Endothelial cell of umbilical vein (primary cell): ENCODE results near the gene RACGAP1. TPM values are rescaled to one million over a fixed set of nuclear protein-coding genes. Genes with fewer than 3 reads are reported as not detected.

ENCODE experiments used
- BruUV-seq: library from RNA; stranded (reverse); fragments of 400-500 nt; replicated peaks from 2 replicates; lab custom pipeline; 2021; lab: Mats Ljungman, UMichigan
- CTCF ChIA-PET: fragments of 300-600, 350-600 bp; sonication (Branson Sonifier 250); formaldehyde crosslinking; loops from one replicate; lab custom pipeline; 2021; ENCODE audit warnings: antibody characterized with exemption, inconsistent platforms; lab: Charles Lee
- POLR2A ChIA-PET: fragments of 300-600, 350-600 bp; sonication (Branson Sonifier 250); formaldehyde crosslinking; loops from one replicate; lab custom pipeline; 2021; ENCODE audit warnings: antibody characterized with exemption, inconsistent platforms; lab: Charles Lee
- DNase-seq: peaks from one replicate; pipeline ENCODE4 v3.0.0-alpha.2; 2011; ENCODE audit warnings: low read depth, low spot score
- FAIRE-seq: peaks from 2 replicates; lab custom pipeline; 2011; peaks lifted over from hg19 to GRCh38; lab: Jason Lieb, UNC
- H2AFZ ChIP-seq: 2 replicates; pipeline ENCODE4 v1.6.0; 2012; ENCODE audit warnings: low read depth, low read length, control low read depth, inconsistent platforms
- H3K27ac ChIP-seq: 2 replicates; pipeline ENCODE4 v1.5.1; 2011; ENCODE audit warnings: low read depth, mild to moderate bottlenecking, control low read depth, low read length, moderate library complexity; ENCODE audit not compliant: insufficient read depth
- H3K27me3 ChIP-seq, 2 experiments: 2 replicates each; pipeline versions ENCODE4 v1.6.0 to v1.6.1; 2011; ENCODE audit warnings: low read length in 2 of 2, mixed read lengths in 1 of 2; ENCODE audit not compliant: control insufficient read depth in 2 of 2, insufficient read depth in 2 of 2
- H3K36me3 ChIP-seq, 2 experiments: 2 replicates in 1 of 2; 3 replicates in 1 of 2; pipeline ENCODE4 v1.5.1; 2011; ENCODE audit warnings: low read length in 2 of 2, mild to moderate bottlenecking in 1 of 2, moderate library complexity in 1 of 2; ENCODE audit not compliant: control insufficient read depth in 2 of 2, insufficient read depth in 2 of 2; ENCODE audit errors: extremely low read depth in 1 of 2
- H3K4me1 ChIP-seq: 3 replicates; pipeline ENCODE4 v1.5.1; 2011; ENCODE audit warnings: mild to moderate bottlenecking, low read length; ENCODE audit not compliant: control insufficient read depth, insufficient read depth; ENCODE audit errors: extremely low read depth
- H3K4me2 ChIP-seq: 2 replicates; pipeline ENCODE4 v1.6.1; 2011; ENCODE audit warnings: low read length, control low read depth, mixed read lengths; ENCODE audit not compliant: insufficient read depth
- H3K4me3 ChIP-seq, 3 experiments: fragments of 200-600 bp in 1 of 3; sonication (generic), shearing (Covaris generic) in 1 of 3; replicated peaks in 1 of 3; 2 replicates each; pipeline ENCODE4 v1.5.1; 2011 to 2016; ENCODE audit warnings: control low read depth in 3 of 3, low read length in 3 of 3, mild to moderate bottlenecking in 2 of 3, inconsistent platforms in 1 of 3, low read depth in 1 of 3, moderate library complexity in 1 of 3; ENCODE audit not compliant: insufficient read depth in 1 of 3
- H3K79me2 ChIP-seq: 2 replicates; pipeline ENCODE4 v1.6.0; 2012; ENCODE audit warnings: low read length, inconsistent platforms; ENCODE audit not compliant: control insufficient read depth, insufficient read depth
- H3K9ac ChIP-seq: replicated peaks from 2 replicates; pipeline ENCODE3; 2011; ENCODE audit warnings: low read length, control low read depth; ENCODE audit not compliant: insufficient read depth; ENCODE audit errors: extremely low read depth
- H3K9me1 ChIP-seq: replicated peaks from 3 replicates; pipeline ENCODE4 v1.6.0; 2011; ENCODE audit warnings: mild to moderate bottlenecking, low read length; ENCODE audit not compliant: control insufficient read depth, insufficient read depth; ENCODE audit errors: extremely low read depth
- H3K9me3 ChIP-seq: replicated peaks from 2 replicates; pipeline ENCODE4 v1.5.1; 2012; ENCODE audit warnings: low read length, inconsistent platforms; ENCODE audit not compliant: control insufficient read depth, insufficient read depth
- H4K20me1 ChIP-seq: replicated peaks from 2 replicates; pipeline ENCODE3; 2011; ENCODE audit warnings: mild to moderate bottlenecking, low read length; ENCODE audit not compliant: control insufficient read depth, insufficient read depth; ENCODE audit errors: extremely low read depth
- EZH2 ChIP-seq: IDR thresholded peaks from 2 replicates; pipeline ENCODE4 v1.6.1; 2012; ENCODE audit warnings: borderline replicate concordance, low read depth, mild to moderate bottlenecking, moderate library complexity, low read length, inconsistent platforms; ENCODE audit not compliant: severe bottlenecking
- FOS ChIP-seq: IDR thresholded peaks from 2 replicates; pipeline ENCODE4 v1.6.1; 2011; ENCODE audit warnings: mild to moderate bottlenecking, low read length, moderate library complexity, borderline replicate concordance; ENCODE audit not compliant: insufficient read depth
- GATA2 ChIP-seq: IDR thresholded peaks from 2 replicates; pipeline ENCODE4 v1.7.0; 2011; ENCODE audit warnings: low read depth, mild to moderate bottlenecking, moderate library complexity, mixed read lengths, low read length; ENCODE audit not compliant: insufficient read length, insufficient read depth
- JUN ChIP-seq: IDR thresholded peaks from 2 replicates; pipeline ENCODE4 v1.6.1; 2011; ENCODE audit warnings: borderline replicate concordance, low read depth; ENCODE audit not compliant: insufficient read length, insufficient read depth
- MYC ChIP-seq: IDR thresholded peaks from one replicate; pipeline ENCODE4 v1.6.1; 2011; ENCODE audit warnings: mild to moderate bottlenecking, low read depth, low read length
- POLR2AphosphoS5 ChIP-seq: IDR thresholded peaks from 2 replicates; pipeline ENCODE4 v1.6.1; 2012; ENCODE audit warnings: low read depth, mild to moderate bottlenecking, control low read depth, low read length, moderate library complexity; ENCODE audit not compliant: insufficient read depth
- dilution Hi-C: fragments of 300-500 bp; cut with MboI; formaldehyde crosslinking; loops from one replicate; pipeline ENCODE4 v1.15.0; 2019; ENCODE audit warnings: low sequenced_read_pairs; ENCODE audit not compliant: extremely low pct_ligation_motif_present
- intact Hi-C: fragments of 100-400 bp; cut with micrococcal nuclease; formaldehyde crosslinking; loops from one replicate; pipeline ENCODE4 v1.10.0; 2022
- polyA plus RNA-seq, 4 experiments: library from polyadenylated mRNA; depleted of rRNA in 3 of 4; stranded (reverse) in 3 of 4; unstranded in 1 of 4; fragments of >200 nt; gene quantifications; 2 replicates each; pipeline versions ENCODE4 v1.2.1 to v1.2.3, GENCODE V29; 2011 to 2012; ENCODE audit warnings: missing spikeins in 1 of 4
- total RNA-seq: library from RNA; stranded (reverse); gene quantifications from 2 replicates; pipeline ENCODE4 v1.2.3, GENCODE V29; 2021
- TF ChIP-seq, protein P1 (sequence below): IDR thresholded peaks from 2 replicates; pipeline ENCODE4 v1.6.1; 2011; ENCODE audit not compliant: insufficient read depth, insufficient read length

Gene RACGAP1
- total and polyA plus RNA-seq, 2 donors (not counting 3 experiments of a cell fraction or from before 2014, with no cell fraction given) = 16.5 to 56.3 TPM

DNA sequence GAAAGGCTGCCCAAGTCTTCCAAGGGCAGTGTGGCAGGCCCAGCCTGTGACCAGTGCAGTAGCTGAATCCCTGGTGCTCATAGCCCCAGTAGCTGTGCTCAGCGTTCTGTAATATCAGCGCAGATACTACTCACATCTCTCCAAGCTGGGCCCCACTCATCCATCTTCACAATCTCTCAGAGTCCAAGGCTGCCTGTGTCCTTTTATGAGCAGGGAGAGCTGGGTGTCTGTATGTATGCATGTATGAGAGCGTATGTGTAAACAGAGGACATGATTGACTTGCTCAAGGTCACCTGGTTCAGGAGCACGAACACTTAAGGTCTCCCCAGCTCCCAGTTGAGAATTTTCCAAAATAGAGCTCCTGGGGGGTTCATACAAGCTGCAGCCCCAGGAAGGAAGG lies 47.2 kb downstream of the RACGAP1 start:
- H3K27ac ChIP-seq = no peak overlapping the region
- POLR2A ChIA-PET = no interaction called here
- no TSS peak for BruUV-seq
- dilution Hi-C loops = no loop called here
- no peak overlapping the region for H3K4me2 ChIP-seq
- no peaks in the 10 kb centered on the region for H3K27me3 ChIP-seq
- DNase-seq (no peak), FAIRE-seq (no peak)
- H3K4me3 ChIP-seq = no peak overlapping the region
- H3K36me3 ChIP-seq = no peaks in the 10 kb centered on the region
- no peaks in the 10 kb centered on the region for H3K4me1 ChIP-seq
- H3K9ac ChIP-seq = no peak overlapping the region
- intact Hi-C loops = no loop called here
- no peak for TF ChIP-seq GATA2
- TF ChIP-seq EZH2 = no peak
- TF ChIP-seq, protein P1, sequence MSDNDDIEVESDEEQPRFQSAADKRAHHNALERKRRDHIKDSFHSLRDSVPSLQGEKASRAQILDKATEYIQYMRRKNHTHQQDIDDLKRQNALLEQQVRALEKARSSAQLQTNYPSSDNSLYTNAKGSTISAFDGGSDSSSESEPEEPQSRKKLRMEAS = no peak
- no peak for TF ChIP-seq POLR2AphosphoS5
- no peak for TF ChIP-seq MYC
- TF ChIP-seq FOS = no peak
- no peak overlapping the region for H2AFZ ChIP-seq
- no peaks in the 10 kb centered on the region for H4K20me1 ChIP-seq
- no peaks in the 10 kb centered on the region for H3K9me1 ChIP-seq
- H3K79me2 ChIP-seq = no peaks in the 10 kb centered on the region
- H3K9me3 ChIP-seq = no peaks in the 10 kb centered on the region
- CTCF ChIA-PET = interaction anchor here (0.8 to 7.5 kb wide), 12 partner anchors 11 to 336 kb away, joined by 3 to 126 read pairs (median 4); partner anchors contain the start of gene SMARCD1

DNA sequence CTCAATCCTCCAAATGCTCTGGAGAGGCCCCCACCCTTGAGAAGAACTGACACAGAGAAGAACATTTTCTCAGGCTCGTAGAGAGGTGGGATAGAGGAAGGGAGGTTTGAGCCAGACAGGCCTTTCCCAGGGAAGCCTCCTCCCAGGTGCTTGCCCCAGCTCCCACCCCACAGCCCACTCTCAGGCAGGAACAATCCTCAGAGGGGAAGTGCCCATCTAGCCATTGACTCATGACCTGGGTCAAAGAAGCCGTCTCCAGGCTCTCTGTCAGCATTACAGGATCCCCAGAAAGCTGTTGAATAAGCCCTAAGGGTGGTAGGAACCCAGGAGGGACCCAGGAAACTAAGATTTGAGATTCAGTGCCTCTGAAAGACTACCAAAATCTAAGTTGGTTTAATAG lies 48.7 kb downstream of the RACGAP1 start:
- Histone ChIP-seq H4K20me1 (no peaks in the 10 kb centered on the region), H2AFZ (no peak overlapping the region), H3K9me3 (no peaks in the 10 kb centered on the region), H3K4me2 (no peak overlapping the region), H3K4me1 (no peaks in the 10 kb centered on the region), H3K79me2 (no peaks in the 10 kb centered on the region), H3K36me3 (no peaks in the 10 kb centered on the region), H3K4me3 (no peak overlapping the region), H3K27me3 (no peaks in the 10 kb centered on the region), H3K27ac (no peak overlapping the region), H3K9me1 (no peaks in the 10 kb centered on the region), H3K9ac (no peak overlapping the region)
- TF ChIP-seq GATA2 = no peak
- no peak for TF ChIP-seq EZH2
- no peak for TF ChIP-seq MYC
- TF ChIP-seq JUN = no peak
- intact Hi-C loops (no loop called here), dilution Hi-C loops (no loop called here)
- no TSS peak for BruUV-seq
- ChIA-PET CTCF (interaction anchor here (1.3 to 3.8 kb wide), 4 partner anchors 9 to 94 kb away, joined by 3 to 40 read pairs (median 8); no protein-coding TSS in a partner anchor), POLR2A (no interaction called here)
- DNase-seq = no peak
- FAIRE-seq = no peak
